ELF-1 (cell line): ENCODE results near the gene DMD.

Experiments used
- DNase-seq: peaks from one replicate; pipeline ENCODE4 v3.0.0-alpha.2; 2016; ENCODE audit warnings: low read depth, low spot score

The DMD gene

DNA sequence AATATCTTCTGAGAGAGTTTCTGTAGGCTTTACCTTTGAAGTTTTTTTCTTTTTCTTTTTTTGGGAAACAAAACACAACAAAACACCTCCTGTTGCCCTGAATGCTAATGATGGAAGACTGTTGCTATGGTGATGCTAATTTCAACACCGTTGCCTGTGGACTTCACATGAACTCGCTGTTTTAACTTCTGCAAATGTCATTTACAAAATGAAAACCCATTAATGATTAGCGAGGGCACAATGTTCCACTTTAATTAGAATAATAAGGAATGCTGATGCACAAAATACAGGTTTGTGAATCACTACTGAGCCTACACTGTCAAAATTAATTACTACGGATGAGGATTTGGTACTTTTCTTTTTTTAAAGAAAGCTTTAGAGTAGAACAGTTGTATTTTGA, 1912.4 kb downstream of the DMD start:
- no peak for DNase-seq

DNA sequence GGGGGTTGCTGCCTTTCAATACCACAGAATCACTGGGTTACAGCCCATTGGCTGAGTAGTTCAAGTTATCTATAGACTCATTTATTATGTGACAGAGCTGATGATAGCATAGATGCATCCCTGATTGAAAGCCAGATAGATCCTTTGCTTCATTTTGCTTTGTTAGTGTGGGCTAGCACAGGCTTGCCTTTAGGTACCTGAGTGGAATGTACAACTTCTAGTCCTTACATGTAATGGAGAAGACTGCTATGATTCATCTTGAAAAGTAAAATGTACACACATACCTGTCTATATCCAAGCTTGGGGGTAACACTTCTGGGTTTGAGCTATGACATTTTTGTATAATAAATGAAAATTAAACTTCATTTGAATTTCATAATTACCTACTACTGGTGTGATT, 1913.5 kb downstream of the DMD start:
- no peak for DNase-seq

DNA sequence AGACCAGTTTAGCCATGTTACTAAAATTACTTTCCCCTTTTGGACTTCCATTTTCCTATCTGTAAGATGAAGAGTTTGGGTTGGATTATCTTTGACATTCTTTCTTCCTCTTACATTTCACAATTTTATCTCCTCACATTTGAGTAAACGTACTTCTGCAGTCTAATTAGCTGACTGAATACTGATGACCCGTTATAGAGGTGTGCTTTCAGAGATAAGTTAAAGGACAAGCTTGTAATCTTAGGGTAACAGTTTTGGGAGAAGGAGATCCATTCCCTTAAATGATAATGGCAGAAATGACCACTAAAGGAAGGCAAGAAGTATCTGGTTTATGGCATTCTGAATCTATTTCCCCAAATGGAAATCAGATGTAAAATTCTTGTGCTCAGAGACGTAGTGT, 1916.9 kb downstream of the DMD start:
- DNase-seq: no peak

DNA sequence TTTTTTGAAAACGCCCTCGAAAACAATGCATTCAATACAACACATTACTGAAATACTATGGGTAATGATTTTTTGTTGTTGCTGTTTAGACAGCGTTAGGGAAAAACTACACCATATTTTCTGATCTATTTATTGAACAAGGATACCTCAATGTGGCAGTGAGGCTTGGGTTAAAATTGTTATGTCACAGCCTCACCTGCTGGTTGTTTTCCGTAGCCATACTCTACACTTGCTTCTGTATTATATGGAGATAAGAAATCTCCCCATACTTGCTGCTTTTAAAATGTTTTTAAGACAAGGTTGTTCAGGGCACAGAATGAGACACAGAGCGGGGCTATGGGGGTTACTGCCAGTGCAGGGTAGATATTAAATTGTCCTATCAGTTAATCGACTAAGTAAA, 1917.9 kb downstream of the DMD start:
- no peak for DNase-seq

DNA sequence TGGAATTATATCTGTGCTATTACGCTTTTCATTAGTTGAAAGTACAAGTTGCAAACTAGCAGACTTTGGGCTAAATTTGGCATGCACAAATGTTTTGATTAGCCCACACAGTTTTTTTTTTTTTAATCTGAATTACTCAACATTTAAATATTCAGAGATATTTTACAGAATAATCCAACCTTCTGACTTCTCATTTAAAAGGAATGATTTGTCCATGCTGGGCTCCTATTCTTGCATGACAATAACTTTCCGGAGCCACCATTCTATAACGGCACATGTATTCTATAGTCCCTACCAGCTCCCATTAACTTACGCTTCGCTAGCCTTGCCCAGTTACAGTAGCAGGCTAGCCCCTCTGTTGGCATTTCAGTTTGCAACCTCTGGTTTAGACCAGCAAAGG, 1920.2 kb downstream of the DMD start:
- no peak for DNase-seq

DNA sequence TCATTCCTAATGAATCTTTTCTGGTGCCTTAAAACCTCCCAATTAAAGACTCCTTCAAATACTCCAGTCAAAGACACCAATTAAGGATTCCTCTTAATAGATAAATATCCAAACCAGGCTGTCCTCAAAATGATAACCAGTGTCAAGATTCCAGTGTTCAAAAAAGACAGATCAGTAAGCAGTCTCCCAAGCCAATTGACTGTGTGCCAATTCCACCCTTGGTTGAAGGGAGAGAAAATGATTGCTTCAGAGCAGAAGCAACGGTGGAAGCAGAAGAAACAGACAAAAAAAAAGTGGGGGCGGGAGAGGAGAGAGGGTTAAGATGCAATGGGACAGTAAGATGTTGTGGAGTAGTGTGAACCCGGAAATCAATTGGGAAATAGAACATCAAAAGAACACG, 1923.5 kb downstream of the DMD start:
- DNase-seq: no peak

DNA sequence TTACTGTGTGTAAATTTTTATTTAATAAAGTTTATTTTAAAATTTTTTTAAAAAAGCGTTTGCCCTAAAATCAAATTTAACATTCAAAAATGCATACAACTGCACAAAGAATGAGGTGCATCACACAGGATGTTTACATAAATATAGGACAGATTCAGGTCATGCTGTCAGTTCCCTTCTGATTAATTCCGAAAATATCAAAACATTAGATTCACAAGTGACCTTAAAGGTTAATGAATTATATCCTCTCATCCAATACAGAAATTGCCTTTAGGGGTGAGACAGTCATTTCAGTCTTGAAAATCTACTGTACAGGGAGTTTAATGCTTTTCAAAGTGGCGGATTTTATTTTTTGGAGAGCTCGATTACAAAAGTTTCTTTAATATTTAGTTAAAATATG, 1930.8 kb downstream of the DMD start:
- DNase-seq: no peak

DNA sequence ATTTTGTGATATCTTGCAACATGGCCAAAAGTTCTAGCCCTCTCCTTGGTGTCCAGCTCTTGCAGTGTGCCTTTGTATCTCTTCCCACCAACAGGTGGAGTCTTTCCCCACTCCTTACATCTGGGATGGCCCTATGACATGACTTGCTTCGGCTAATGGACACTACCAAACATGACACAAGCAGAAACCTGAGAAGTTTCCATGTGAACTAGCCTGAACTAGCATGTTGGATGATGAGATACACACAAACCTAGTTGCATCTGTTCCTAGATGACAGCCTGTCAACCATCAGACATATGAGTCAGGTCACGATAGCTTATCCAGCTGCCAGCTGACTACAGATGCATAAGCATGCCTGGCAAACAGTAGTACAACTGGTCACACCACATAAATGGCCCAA, 1932.0 kb downstream of the DMD start:
- peak; percentile 49 for DNase-seq

DNA sequence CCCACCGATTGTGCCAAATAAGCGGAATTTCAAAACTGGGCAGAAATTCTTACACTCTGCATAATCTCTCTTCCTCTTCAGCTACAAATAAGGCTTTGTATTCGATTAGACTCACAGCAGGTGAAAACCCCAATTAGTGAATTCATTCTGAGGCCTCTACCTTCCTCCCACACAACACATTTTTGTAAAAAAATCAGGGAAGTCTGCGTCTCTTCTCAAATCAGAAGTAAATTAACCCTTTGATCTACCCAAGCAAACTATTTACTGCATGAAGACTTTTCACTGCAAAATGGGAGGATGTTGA, 1938.9 kb downstream of the DMD start:
- DNase-seq: no peak

DNA sequence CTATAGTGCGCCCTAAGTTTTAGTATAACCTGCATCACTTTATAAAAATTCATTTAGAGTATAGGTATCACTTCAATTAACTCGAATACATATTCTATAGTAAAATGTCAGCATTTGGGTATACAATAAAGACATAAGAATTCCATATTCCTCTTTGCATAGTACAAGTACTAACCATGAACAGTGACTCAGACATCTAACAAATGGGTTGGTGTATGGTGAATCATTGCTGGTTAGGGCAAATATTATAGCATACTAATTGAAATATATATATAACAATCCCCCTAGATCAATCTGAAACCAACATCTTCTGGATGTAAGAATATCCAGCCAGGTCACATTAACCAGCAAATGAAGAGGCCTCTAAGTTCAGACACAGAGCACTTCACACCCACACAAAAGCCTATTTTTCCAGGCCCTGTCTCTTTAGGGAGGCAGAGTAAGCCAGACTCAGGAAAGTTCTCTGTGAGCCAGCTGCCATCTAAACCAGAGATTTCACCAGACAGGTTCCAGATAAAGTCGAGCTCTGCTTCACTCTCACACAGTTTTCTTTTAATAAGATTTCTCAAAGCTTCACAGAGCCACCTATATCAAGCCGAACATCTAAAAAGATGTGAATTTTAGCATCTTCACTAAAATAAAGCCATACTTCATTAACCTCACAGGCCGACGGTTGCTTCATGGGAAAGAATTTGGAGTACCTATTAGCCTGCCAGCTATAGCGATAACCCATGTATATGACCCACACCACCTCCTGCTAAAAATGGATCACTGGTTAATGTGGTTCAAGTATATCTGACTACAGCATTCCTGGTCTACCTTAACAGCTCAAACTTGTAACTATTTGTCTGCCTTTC, 1939.5 kb downstream of the DMD start:
- no peak for DNase-seq

DNA sequence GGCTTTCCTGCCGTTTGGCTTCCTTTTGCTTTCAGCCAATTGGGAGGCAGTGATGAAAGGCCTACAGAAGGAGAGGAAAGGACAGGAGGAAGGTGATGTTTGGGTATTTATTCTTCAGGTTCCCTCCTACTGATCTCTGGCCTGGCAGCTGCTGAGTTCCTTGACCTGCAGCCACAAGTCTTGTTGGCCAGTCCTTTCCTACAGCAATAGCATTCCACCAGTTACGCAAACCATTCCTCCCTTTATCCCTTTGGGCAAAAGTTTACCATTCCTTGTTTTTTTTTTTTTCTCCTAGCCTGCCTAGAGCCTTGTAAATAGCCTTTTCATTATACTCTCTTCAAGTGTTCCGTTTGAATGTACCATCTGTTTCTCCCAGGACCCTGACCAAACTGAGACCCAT, 1941.4 kb downstream of the DMD start:
- peak; percentile 52 for DNase-seq

DNA sequence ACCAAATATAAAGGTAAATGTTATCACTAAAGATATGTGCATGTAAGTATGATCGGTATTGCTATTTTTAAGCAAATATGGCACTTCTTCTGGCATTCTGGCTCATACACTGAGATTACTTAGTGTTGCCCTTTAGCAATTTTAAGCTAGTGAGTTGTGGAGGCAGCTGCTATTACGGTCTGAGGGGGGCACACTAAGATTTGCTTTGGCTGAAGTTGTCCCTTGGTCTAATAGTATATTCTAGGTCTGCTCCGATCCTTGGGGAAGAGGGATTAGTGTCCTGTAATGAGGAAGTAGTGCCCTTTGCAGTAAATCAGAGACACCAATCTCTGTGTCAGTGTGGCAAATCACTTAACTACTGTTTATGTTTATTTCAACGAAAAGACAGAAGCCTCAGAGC, 1943.0 kb downstream of the DMD start:
- DNase-seq: peak; percentile 27

DNA sequence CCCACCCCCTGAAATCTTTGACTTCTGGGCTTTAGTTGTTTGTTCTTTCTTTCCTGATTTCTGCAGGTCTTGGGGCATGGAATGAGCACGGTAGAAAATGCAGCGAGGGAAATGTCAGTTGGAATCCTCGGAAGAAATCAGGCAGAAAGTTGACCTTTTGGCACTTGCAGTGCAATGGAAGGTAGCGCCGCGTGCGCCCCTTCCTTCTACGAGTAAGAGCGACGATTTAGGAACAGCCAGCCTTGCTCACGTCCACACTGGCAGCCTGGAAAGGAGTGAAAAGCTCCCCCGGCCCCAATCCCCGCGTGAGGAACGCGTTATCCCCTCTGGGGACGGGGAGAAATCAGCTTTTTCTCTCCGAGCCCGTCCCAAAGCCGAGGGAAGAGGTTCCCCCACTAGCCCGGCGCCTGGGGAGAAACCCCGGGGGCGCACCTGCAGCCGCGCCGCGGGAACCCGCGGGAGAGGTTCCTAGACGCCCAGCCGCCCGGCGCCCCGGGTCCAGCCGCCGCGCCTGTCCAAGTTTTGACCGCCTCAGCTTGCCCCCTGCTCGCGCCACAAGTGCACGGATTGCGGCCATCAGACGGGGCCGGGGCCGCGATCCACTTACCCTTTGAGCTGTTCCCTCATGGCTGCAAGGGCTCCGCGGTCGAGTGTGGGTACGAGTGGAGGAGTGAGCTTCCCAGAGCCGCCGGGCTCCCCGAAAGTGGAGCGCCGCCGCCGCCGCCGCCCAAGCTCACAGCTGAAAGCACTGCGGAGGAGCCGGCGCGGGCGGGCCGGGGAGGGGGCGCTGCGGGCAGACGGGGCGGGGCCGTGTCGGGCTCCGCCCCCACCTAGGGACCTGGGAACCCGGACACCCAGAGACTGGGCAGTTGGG, 1944.9 kb downstream of the DMD start:
- peak; percentile 64 for DNase-seq

DNA sequence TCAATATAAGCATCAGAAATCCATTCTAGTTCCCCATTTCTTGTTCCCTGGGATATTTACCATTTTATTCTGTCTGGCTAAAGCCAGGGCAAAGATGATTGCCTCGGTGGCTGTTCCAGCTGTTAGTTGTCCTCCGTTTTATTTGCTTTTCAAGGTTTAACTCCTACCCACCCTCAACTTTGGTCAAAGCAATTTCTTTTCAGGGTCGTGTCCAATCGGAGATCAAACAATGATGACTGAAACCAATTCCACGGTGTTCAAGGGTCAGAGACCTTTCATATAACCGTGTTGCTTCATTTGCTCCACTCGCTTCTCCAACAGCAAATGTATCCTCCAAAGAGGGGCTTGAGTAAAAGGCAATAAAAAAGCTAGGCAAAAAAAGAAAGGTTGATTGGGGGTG, 1946.0 kb downstream of the DMD start:
- no peak for DNase-seq

DNA sequence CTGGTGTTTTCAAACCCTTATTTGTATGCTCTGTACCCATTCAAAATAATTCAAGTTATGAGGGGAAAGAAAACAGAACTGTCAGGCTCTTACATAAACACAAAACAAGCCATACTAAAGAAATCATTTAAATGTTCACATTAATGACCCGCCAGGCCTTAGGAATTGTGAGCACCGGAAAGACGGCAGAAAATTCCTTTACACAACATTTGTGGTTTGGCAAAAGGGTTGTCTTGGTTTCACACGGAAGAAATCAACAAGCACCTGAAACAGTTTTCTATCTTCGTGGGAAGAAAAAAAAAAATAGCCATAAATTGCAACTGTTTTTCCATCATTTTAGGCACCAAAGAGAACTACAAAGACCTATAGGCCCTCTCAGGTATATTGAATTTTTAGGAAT, 1951.0 kb downstream of the DMD start:
- DNase-seq: no peak

DNA sequence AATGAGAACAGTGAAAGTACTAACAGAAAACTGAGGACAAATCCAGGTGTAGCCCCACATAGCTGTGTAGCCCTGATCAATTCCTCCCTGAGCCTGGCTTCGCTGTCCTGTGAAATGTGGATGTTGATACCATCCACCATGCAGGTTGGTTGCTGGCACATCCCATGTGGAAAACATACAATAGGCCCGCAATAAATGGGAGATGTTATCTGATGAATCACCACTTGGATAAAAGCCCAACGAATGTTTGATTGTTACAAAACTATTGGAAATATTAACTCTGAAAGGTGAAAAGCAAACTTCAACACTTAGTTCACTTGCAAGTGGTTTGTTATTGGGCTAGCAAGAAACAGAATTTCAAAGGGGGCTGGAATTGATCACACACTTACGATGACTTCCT, 1953.2 kb downstream of the DMD start:
- no peak for DNase-seq

DNA sequence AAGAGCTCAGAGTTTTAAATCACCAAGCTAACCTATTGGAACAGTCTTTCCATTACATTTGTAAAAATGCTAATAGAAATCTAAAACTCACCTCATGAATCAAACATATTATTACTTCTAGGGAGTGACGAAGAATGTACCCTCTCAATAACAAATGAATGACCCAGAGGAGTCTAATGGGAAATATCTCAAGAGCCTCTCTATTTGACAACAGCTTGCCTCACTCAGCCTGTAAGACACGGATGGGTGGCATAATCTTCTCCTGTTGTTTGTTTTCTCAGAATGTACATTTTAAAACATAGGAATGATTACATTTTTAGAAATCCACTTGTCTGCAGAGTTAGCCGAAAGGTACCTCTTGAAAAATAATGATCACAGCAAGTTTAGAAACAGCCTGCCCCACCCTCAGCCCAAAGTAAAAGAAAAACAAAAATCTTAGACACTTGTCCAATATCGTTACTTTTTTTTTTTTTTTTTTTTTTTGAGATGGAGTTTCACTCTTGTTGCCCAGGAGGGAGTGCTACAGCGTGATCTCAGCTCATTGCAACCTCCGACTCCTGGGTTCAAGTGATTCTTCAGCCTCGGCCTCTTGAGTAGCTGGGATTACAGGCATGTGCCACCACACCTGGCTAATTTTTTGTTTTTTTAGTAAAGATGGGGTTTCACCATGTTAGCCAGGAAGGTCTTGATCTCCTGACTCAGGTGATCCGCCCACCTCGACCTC, 1955.9 kb downstream of the DMD start:
- no peak for DNase-seq

DNA sequence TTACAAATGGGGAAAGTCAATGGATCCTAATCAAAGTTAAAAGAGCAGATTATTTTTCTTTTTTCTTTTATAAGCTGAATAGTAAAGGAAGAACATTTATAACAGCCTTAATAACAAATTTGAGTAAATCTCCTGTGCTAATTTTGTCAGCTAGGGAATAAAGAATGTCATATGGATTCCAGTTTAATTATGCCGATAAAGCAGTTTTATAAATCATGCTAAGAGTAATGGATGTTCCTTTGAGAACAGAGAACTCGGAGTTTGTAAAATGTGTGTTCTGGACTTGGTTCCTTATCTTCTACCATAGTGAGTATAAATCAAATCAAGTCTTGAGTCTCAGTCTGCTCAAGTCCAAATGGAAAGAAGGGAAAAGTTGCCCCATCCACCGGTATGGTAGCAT, 1959.2 kb downstream of the DMD start:
- DNase-seq: no peak

DNA sequence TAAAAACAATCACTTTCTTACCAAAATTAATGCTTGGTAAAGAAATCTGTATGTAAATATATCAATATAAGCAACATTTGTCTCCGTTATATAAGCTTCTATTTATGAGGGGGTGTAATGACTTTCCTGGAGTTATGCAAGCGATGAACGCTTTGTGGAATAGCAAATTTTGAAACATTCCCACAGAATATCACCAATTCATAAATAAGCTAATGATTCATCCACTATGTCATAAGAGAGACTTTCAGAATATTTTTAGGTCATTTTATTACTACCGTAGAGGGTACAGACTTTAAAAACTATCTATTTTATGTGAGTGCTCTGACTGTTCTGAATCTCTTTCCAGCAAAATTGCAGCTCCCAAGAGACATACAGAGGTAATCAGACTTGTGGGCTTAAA, 1960.0 kb downstream of the DMD start:
- no peak for DNase-seq

DNA sequence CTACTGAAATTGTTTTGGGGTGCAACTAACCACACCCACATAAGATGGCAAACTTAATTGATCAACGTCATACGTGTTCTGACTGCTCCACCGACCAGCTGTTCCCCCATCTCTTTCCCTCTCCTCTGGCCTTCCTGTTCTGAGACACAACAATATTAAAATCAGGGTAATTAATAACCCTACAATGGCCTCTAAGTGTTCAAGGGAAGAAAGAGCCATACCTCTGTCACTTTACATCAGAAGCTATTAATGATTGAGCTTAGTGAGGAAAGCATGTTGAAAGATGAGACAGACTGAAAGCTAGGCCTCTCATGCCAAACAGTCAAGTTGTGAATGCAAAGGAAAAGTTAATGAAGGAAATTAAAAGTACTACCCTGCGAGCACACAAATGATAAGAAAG, 1965.6 kb downstream of the DMD start:
- DNase-seq: no peak

DNA sequence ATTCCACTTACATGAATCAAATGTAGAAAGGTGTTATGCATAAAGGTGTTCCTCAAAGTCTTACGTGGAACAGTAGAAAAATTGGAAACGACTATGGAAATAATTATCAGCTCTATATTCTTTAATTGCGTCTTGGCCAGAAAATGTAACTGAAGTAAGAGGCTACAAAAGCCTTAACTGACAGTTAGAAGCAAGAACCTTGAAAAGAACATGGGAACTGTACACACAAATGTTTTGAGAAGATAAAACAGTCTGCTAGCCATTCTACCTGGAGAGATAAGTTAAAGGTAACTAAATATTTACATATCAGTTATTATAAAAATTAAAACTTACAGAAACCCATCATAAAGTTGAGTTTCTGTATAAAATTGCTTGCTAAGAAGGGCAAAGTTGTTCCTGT, 1967.5 kb downstream of the DMD start:
- no peak for DNase-seq

DNA sequence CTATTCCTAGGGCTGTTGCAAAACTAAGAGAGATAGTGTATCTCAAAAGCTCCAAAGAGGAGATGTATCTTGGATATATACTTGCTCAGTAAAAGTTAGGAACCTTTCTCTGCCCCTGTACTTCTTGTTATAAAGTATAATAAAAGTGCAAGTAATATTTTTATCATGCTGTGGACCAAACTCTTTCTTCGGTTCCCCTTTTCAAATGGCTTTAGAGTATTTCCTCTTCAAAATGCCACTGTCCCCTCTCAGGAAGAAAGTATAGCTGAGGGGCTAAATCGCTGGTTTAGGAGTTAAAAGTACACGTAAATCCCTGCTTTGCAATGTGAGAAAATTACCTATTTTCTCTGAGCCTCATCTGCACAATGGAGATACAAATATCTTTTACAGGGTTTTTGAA, 1970.4 kb downstream of the DMD start:
- DNase-seq: no peak

DNA sequence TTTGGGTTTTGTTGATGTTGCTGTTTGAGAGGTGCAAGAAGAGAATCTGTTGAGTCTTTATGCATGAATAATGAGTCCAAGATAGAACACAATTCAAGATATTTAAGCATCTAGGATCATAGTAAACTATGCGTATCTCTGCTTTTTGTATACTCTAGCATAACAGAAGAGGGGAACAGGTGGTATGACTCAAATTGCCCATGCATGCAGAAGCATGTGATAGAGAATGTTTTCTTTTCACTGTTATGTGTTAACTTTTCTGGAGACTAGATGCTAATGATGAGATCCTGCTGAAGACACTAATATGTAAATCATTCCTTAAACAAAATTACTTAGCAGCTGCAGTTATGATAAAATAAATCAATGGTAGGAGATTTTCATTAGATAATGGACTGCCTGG, 1974.2 kb downstream of the DMD start:
- DNase-seq: no peak
